ENCODE results near the gene BHLHA15. TPM values are rescaled to one million over a fixed set of nuclear protein-coding genes. Genes with fewer than 3 reads are reported as not detected.

The BHLHA15 gene
- total RNA-seq, 1 donor from 2014 or later: 0.32 TPM

DNA sequence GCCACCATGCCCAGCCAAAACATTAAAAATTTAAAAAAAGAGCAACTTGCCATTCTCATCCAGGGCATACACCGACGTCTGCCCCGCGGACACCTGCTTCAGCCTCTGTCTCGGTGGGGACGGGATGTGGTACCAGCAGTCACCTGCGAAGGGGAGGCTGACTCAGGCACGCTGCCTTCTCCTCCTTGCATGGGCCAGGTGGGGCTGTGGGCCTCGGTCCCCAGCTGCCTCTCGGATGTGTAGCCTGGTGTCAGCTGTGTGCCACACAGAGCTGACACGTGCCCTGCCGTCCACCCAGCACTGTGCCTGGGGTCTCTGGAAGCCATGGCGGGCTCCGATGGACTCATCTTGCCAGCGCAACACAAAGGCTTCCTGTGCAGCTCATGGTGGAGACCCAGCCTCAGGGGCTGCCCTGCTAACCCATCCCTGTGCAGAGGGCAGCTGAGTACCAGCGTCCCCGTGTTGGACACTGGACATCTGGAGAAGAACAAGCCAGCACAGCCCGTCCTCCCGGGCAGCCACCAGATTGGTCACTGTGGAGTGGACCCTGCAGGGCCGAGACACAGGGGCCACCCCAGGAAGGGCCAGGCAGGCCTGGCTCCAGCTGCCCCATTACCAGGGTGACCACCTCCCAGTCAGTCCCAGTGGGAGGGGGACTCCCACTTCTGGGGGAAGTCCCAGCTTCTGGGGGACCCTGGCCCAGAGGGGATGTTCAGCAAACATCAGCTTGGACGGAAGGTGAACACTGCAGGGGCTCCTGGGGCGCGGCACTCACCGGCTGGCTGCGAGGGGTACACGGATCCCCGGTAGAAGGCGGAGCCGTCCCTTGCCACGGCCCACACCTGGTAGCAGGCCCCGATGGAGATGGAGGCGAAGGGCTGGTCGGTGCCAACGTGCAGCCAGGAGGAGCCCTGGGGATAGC lies 10.6 kb downstream of the BHLHA15 start:
- Mint-ChIP-seq H3K36me3 (ENCODE audit: low read depth) (peaks cover 12% of the 10 kb centered on the region), H3K9me3 (ENCODE audit: low read depth) (peaks cover 6% of the 10 kb centered on the region), H3K4me3 (ENCODE audit: unreplicated experiment) (no peak overlapping the region), H3K27me3 (ENCODE audit: low read depth) (no peaks in the 10 kb centered on the region), H3K27ac (ENCODE audit: unreplicated experiment) (no peak overlapping the region), H3K4me1 (ENCODE audit: low read depth) (peaks cover 15% of the 10 kb centered on the region)
- DNase-seq (ENCODE audit: low spot score): peak; percentile 91
- TF ChIP-seq, protein P1, sequence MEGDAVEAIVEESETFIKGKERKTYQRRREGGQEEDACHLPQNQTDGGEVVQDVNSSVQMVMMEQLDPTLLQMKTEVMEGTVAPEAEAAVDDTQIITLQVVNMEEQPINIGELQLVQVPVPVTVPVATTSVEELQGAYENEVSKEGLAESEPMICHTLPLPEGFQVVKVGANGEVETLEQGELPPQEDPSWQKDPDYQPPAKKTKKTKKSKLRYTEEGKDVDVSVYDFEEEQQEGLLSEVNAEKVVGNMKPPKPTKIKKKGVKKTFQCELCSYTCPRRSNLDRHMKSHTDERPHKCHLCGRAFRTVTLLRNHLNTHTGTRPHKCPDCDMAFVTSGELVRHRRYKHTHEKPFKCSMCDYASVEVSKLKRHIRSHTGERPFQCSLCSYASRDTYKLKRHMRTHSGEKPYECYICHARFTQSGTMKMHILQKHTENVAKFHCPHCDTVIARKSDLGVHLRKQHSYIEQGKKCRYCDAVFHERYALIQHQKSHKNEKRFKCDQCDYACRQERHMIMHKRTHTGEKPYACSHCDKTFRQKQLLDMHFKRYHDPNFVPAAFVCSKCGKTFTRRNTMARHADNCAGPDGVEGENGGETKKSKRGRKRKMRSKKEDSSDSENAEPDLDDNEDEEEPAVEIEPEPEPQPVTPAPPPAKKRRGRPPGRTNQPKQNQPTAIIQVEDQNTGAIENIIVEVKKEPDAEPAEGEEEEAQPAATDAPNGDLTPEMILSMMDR (IDR thresholded peaks at IDR 0.05): no peak

DNA sequence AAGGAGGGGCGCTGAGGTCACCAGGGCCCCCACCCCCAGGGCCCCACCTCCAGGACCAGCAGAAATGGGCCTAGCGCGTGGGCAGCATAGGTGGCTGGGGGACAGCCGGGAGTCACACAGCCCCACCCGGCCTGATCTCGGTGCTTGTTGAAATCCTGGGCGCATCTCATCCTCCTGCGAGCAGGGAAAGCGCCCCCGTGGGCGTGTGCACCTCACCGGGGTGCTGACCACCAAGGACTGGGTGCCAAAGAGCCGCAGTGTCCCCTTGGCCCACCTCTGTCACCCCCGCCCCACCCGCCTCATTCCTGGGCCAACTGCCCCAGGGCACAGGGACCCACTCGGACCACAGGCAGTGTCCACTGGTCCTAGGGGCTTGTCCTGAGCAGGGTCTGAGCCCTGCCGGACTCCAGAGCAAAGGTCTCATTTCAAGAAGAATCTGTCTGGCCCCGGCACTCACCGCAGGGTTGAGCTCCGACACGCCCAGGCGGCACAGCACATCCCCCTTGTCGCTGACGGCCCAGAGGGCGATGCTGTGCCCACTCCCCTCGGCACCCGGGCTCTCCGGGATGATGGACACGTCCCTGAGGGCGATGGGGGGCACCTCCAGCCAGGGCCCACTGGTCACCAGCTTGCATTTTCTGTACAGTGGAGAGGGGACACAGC lies 11.4 kb downstream of the BHLHA15 start:
- H3K4me1 Mint-ChIP-seq (ENCODE audit: low read depth): peaks cover 15% of the 10 kb centered on the region
- TF ChIP-seq, protein P1 (IDR thresholded peaks at IDR 0.05): no peak
- no peak for DNase-seq (ENCODE audit: low spot score)
- H3K27me3 Mint-ChIP-seq (ENCODE audit: low read depth): no peaks in the 10 kb centered on the region
- H3K36me3 Mint-ChIP-seq (ENCODE audit: low read depth): peaks cover 12% of the 10 kb centered on the region
- H3K27ac Mint-ChIP-seq (ENCODE audit: unreplicated experiment): no peak overlapping the region
- peaks cover 6% of the 10 kb centered on the region for H3K9me3 Mint-ChIP-seq (ENCODE audit: low read depth)
- no peak overlapping the region for H3K4me3 Mint-ChIP-seq (ENCODE audit: unreplicated experiment)

DNA sequence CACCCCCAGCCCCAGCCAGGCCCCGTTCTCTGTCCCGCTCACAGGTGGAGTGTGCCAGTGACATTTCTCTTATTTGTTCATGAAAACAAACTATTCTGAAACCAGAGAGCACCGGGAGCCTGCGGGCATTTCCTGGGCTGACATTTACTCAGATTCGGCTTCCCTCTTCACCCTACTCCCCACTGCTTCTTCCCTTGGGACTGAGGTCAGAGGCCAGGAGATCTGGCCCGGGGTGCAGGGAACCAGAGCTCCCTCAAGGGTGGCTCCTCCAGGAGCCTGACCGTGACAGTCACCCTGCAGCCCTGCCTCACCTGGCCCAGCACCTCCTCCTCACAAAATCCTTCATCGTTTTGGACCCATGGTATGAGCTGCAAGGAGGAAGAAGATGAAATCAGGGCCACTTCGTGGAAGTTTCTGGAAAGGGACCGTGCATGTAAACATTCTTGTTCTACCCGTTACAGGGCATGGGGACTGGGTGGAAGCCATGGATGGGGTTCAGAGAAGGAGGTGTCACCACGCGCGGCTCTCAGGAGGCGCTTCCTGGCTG lies 12.2 kb downstream of the BHLHA15 start:
- Mint-ChIP-seq H3K9me3 (ENCODE audit: low read depth) (peaks cover 6% of the 10 kb centered on the region), H3K27me3 (ENCODE audit: low read depth) (no peaks in the 10 kb centered on the region), H3K27ac (ENCODE audit: unreplicated experiment) (no peak overlapping the region), H3K4me3 (ENCODE audit: unreplicated experiment) (no peak overlapping the region), H3K4me1 (ENCODE audit: low read depth) (peaks cover 10% of the 10 kb centered on the region), H3K36me3 (ENCODE audit: low read depth) (peaks cover 14% of the 10 kb centered on the region)
- peak; percentile 60 for DNase-seq (ENCODE audit: low spot score)
- TF ChIP-seq, protein P1 (IDR thresholded peaks at IDR 0.05): no peak

DNA sequence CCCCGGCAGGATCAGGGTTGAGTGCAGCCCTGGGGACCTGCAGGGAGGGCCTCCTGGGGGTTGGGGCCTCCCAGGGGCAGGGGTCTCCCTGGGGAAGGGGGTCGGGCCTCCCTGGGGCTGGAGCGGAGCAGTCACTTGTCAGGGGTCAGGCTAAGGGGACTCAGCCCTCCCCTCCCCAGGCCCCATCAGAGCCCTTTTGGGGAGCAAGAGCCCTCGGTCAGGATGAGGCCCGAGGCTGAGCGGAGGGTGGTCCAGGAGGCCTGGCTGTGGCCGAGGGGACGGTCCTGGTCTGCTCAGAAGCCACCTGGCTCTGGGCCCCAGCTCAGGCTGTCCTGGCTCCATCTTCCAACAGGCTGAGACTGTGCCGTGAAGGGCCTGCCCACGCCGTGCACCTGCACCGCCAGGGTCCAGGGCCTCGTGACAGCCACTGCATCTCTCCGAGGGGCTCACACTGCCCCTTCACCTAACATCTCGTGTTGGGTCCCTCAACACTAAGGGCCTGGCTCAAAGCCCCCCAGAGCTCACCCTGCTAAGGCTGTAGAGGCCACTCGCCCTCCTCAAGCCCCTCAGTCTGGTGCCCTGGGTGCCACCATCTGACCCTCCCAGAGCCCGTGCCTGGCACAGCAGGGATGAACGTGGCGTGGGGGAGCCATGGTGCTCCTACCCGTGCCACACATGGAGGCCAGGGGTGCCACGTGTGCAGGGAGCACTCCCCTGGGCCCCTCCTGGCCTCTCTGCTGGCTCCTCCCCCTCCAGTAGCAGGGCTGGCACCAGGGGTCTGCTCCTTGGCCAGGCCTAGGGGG lies 12.9 kb downstream of the BHLHA15 start:
- Mint-ChIP-seq H3K36me3 (ENCODE audit: low read depth) (peaks cover 11% of the 10 kb centered on the region), H3K27me3 (ENCODE audit: low read depth) (no peaks in the 10 kb centered on the region), H3K4me1 (ENCODE audit: low read depth) (peaks cover 5% of the 10 kb centered on the region), H3K9me3 (ENCODE audit: low read depth) (peaks cover 2% of the 10 kb centered on the region), H3K4me3 (ENCODE audit: unreplicated experiment) (no peak overlapping the region), H3K27ac (ENCODE audit: unreplicated experiment) (no peak overlapping the region)
- TF ChIP-seq, protein P1 (IDR thresholded peaks at IDR 0.05): no peak
- DNase-seq (ENCODE audit: low spot score): peak; percentile 91
